HG02884 (cell line): ENCODE data around the gene P4HB.
"Not testable (repeated sequence)": the region's sequence is repeated elsewhere in the genome, so short reads cannot be mapped to it uniquely, and the experiment has no call there.

Experiments used
- ATAC-seq: cut with Tn5 transposase; IDR thresholded peaks from one replicate; pipeline ENCODE4 v1.9.1; 2021; ENCODE audit warnings: mild to moderate bottlenecking, moderate library complexity; ENCODE audit not compliant: unreplicated experiment

The P4HB gene

DNA sequence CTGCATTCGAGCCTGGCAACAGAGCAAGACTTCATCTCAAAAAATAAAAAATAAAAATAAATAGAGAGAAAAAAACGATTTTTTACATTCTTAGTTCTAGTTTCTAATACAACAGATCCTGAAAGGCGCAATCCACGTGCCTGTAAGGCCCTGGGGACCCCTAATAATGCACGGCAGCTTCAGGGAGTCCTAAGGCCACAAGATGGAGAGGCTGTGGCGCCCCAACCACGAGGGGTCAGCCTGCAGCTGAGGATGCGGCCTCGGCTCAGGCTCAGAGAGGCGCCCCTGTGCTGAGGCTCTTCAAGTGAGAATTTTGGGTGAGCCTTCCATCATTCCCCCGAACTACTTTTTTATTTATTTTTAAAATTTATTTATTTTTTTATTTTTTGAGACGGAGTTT, 10.9 kb downstream of the P4HB start:
- ATAC-seq = no peak

DNA sequence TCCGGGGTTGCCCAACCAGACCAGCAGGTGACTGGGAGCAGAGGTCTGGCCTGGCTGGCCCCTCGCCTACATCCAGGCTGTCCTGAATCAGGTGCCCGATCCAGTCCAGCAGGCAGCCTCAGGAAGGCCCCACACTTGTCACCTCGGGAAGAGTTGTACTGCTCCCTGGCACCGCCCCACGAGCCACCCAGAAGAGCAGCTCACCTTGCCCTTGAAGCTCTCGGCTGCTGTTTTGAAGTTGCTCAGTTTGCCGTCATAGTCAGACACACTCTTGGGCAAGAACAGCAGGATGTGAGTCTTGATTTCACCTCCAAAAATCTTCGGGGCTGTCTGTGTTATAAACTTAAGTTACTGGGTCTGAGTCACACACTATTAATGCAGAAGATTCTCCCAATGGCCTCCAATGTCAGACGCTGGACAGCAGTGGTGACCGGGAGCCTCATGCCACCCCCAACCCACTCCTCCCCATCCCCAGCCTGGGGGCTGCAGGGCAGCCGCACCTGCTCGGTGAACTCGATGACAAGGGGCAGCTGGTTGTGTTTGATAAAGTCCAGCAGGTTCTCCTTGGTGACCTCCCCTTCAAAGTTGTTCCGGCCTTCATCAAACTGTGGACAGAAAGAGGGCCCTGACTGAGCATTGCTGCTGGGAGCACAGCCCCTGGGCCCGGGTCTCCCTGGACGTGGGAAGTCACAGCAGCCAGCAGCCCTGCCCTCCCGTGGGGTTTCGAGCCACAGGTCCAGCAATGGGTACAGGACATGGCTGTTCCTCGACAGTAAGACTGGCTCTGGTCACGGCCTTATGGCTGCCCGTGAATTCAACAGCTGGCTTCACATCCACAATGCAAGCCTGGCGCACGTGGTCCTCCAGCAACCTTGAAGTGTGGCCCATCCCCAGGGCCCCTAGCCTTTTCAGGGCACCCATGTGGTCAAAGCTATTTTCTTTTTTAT, 13.3 kb downstream of the P4HB start:
- ATAC-seq = no peak

DNA sequence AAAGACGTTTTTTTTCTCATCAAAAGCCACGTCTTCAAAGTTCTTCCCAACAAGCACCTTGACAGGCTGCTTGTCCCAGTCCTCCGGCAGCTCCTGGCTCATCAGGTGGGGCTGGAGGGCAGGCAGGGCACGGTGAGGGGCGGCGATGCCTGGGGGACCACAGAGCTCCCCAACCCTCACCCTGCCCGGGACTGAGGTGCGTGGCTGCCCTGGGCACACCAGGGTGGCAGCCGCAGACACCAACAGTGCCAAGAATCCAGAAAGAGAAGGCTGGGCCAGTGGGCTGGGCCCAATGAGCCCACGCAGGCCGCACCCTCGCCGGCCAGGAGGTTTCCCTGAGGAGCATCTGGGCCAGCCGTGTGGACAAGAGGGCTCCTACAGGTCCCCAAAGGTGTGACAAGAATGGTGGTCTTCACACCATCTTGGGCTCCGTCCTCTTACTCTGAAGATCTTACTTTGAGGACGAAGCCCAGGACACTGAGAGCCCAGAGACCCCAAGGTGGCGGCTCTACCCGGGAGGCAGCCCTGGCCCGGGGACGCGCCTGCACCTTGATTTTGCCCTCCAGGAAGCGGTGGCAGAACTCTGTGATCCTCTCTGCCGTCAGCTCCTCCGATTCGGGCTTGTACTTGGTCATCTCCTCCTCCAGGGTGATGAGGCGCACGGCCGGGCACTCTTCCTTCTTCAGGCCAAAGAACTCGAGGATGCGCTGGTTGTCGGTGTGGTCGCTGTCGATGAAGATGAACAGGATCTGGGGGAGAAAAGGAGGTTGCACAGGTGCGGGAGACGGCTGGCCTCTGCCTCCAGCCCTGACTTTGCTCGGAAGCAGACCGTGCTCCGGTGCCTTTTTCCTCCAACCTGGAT, 14.2 kb downstream of the P4HB start:
- ATAC-seq = no peak

DNA sequence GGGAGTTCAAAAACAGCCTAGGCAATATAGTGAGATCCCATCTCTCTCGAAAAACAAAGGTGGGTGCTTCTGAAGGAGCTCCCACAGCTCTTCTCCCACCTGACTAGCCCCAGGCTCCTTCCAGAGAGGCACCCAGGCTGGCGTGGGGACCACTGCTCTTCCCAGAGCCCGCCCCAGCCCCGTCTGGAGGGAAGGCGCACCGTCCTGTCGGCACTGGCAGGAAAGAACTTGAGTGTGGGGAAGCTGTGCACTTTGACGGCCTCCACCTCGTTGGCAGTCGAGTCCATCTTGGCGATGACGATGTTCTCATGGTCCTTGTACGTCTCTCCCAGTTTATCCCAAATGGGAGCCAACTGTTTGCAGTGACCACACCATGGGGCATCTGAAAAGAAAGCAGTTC, 15.0 kb downstream of the P4HB start:
- no peak for ATAC-seq

DNA sequence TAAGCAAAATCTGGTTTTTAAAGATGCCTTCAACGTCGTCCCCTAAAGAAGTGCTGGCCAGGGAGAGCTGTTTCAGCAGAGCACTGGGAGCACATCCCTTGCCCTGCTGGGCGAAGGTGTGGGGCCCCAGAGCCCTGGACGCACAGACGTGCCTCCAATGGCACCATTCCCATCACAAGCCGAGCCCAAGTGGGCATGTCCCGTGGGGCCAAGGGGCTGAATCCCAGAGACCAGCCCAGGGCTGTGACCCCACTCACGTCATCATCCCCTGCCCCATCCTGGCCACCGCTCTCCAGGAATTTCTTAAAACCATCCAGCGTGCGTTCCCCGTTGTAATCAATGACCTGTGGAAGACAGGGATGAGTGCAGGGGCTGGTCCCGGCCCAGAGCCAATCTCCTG, 15.4 kb downstream of the P4HB start:
- ATAC-seq = no peak

DNA sequence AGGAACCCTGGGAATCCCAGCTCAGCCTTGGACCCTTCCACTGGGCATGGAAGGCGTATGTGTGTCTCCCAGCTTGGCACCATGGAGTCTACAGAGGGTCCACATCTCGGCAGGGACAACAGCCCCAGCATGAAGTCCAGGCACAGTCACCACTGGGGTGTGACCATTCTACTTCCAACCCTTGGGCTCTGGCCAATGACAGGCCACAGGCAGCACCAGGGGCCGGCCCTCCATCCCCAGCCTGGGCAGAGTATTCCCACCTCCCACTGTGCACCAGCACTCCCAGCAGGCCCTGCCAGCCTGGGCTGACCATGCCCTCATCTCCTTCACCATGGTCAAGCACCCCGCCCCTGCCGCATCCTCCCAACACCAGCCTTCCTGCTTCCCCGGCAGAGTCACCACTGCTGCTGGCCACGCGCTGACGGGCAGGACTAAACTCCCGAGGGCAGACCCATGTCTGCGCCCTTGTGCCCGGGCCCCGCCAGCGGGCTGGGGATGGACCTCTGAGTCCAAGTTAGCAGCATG, 15.9 kb downstream of the P4HB start:
- ATAC-seq = no peak

DNA sequence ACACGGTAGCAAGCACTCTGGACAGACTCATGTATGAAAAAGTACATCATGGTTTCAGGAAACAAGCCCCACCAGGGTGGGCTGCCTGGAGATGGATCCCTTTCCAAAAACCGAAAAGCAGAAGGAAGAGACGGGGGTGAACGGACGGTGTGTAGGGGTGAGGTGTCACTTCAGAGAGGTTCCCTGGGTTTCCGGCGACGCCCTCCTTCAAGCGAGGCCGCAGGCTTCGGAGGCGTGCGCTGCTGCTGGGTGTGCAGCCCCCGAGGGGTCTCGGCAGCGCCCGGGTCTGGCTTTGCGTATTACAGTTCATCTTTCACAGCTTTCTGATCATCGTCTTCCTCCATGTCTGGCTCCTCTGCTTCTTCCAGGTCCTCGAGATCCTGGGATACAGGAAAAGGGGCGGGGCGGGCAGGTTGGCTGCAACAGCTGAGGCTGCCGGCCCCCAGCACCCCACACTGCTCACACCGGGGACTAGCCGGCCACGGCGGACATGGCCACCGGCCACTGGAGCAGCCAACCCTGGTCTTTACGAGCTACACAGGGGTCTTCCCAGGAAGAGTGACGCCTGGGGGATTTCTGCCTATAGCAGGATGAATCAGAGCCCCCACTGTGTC, 16.5 kb downstream of the P4HB start:
- no peak for ATAC-seq

DNA sequence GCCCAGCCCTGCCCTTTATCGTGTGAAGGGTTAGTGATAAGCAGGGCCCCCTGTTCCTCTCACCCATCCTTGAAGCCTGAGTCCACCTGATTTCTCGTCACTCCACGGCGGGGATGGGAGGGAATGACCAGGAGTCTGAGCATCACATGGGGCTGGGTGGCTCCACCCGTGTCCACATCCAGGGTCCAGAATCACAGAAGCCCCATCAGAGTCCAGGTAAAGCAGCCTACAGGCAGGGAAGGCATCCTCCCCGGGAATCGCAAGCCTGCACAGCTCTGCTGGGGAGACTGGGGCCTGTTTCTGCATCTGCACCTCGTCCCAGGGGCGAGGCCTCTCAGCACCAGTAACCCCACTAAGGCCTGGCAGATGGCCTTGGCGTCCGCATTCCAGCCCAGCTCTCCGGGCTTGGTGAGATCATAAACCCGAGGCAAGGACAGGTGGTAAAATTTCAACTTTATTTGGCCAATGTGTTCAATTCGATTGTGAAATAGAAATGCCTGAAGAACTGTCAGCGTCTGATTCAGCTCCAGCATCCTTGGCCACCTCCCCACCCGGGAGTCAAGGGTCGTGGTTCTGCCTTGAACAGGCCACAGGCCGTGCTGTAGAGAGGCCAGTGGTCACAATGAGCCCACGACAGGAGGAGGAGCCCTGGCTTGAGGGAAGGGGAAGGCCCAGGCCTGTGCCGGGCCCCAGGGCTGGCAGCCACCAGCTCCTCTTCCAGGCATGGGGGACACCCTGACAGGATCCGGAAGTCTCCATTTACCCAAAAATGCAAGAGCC, 17.4 kb downstream of the P4HB start:
- ATAC-seq = no peak

DNA sequence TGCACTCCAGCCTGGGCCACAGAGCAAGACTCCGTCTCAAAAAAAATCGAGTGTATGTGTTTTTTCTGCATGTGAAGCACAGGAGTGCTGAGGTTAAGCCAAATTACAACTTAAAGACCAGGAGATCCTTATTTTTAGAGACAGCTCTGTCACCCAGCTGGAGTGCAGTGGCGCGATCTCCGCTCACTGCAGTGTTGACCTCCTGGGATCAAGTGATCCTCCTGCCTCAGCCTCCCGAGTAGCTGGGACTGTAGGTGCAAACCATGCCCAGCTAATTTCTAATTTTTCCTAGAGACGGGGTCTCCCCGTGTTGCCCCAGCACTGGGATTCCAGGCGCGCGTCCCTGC, 18.0 kb downstream of the P4HB start:
- no peak for ATAC-seq

DNA sequence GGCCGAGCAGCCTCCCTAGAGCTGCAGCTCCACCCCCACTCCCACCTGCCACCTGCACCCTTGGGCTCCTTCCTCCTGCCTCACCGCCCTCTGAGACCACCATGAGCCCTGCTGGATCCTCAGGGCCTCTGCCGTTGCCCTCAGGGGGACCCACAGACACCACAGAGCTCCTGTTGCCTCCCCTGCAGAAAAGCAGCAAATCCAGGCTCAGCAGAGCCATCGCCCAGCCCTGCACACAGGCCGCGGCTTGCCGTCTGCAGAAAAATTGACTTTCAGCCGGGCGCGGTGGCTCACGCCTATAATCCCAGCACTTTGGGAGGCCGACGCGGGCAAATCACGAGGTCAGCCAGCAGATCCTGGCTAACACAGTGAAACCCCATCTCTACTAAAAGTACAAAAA, 18.5 kb downstream of the P4HB start:
- no peak for ATAC-seq

DNA sequence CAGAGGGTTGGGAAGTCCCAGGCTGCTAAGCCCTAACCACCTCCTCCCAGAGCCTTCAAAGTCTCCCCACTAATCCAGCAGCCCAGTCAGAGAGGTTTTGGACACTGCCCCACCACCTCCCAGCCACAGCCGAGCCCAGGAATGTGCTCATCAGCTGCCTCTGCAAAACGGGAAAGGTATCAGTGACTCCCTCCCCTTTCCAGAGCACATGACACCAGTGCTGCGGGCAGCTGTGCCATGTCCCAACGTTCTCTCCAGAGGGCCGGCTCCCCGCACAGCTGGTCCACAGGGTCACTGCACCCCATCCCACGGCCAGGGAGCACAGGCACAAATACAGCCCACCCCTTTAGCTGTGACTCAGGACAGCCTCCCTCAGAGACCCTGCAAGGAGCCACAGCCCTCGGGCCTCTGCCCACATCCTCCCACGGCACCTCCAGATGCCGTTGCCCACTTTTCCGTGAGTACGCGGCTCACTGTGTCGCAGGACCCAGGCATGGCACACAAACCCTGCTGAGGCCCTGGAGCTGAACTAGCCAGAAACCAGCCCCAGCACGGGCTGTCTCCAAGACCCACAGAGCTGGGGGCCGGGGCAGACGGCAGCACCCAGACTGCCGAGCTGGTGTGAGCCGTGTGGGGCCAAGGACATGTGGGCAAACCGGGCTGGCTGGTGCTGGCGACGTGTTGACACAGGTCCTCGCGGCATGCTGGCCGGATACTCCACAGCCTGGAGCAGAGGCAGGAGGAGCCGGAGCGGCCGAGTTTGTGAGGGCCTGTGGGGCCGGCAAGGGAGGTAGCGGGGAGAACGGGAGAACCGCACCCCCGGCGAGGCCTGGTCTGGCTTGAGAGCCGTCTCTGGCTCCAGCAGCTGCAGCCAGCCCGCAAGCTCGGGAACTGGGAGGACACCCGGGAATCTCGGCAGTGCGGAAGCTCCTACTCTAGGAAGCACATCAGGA, 19.2 kb downstream of the P4HB start:
- no peak for ATAC-seq

DNA sequence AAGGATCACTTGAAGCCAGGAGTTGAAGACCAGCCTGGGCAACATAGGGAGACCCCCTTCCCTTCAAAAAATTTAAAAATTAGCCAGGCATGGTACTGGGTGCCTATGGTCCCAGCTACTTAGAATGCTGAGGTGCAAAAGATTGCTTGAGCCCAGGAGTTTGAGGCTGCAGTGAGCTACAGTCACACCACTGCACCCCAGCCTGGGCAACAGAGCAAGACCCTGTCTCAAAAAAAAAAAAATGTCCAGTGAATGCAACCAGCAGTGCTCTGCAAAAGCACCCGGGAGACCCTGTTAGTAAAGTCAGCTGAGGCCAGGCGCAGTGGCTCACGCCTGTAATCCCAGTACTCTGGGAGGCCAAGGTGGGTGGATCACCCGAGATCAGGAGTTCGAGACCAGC, 20.3 kb downstream of the P4HB start:
- ATAC-seq = not testable (repeated sequence)

DNA sequence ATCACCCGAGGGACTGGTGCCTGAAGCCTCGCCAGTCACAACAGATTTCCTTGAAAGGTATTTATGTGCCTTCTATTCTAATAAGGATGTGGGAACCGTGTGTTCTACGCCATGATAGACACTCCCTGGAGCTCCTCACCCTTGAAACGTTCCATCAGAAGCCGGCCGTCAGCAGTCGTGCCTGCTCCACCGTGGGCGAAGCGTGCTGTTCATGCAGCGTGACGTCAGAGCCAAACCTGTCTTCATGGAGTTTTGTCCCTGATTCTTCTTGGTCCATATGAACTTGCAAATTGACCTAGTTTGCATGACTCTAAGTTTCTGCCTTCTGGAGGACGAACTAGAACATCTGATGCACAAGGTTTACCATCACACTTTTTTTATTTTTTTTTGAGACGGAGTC, 21.0 kb downstream of the P4HB start:
- ATAC-seq = no peak

DNA sequence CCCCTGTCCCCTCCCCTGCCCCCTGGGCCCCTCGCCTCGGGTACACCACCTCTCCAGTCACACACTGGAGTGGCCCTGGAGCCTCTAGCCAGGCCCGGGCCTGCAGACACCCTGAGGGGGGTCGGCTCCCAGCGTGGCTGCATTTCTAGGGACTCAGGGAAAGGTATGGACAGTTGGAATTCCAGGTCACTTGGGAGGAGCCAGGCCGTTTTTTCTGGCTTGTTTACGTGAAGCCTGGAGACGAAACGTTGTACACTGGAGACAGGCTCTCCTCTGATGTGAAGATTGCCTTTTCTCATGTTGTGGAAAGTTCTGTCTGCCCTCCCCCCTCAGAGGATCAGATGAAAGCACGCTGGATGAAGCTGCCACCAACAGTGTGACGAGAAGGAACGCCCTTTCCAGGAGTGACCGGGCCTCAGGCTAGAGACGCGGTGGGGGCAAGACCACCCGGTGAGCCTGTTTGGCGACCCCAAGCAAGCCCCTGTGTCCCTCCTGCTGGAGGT, 21.5 kb downstream of the P4HB start:
- ATAC-seq = no peak

DNA sequence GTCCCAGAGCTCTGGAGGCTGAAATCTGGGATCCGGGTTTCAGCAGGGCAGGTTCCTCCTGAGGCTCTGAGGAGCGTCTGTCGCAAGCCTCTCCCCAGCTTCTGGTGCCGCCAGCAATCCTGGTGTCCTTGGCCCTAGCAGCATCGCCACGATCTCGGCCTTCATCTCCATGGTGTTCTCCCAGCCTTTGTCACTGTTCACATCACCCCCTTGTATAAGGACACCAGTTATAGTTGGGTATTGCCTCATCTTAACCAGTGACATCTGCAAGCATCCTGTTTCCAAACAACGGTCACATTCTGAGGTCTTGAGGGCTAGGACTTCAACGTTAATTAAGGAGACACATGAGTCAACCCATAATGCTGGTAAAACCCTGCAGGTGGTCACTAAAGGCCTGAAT, 22.7 kb downstream of the P4HB start:
- ATAC-seq = no peak

DNA sequence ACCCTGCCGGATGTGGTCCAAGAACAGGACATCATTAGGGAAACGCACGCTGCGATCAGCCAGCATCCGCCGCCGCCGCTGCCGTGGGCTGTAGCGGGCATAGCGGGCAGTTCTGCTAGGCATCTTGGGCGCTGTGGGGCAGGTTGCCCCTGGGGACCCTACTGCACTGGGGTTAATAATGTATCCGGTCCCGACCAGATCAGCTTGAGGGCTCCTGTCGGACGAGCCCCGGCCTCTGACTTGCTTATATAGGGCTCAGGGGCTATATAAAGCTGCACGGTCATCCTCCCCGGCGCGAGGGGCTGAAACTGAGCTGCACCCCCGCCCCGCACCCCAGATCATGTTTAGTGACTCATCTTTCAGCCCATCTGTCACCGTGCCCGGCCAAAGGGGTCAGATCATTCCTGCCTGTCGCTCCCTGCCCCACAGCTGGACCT, 25.5 kb downstream of the P4HB start, which contains the start of gene PPP1R27:
Gene PPP1R27, minus strand, starts transcription at position 220 of the 437 bp plus-strand sequence. Its CDS starts 97 bp downstream, at position 123.
- ATAC-seq = no peak

DNA sequence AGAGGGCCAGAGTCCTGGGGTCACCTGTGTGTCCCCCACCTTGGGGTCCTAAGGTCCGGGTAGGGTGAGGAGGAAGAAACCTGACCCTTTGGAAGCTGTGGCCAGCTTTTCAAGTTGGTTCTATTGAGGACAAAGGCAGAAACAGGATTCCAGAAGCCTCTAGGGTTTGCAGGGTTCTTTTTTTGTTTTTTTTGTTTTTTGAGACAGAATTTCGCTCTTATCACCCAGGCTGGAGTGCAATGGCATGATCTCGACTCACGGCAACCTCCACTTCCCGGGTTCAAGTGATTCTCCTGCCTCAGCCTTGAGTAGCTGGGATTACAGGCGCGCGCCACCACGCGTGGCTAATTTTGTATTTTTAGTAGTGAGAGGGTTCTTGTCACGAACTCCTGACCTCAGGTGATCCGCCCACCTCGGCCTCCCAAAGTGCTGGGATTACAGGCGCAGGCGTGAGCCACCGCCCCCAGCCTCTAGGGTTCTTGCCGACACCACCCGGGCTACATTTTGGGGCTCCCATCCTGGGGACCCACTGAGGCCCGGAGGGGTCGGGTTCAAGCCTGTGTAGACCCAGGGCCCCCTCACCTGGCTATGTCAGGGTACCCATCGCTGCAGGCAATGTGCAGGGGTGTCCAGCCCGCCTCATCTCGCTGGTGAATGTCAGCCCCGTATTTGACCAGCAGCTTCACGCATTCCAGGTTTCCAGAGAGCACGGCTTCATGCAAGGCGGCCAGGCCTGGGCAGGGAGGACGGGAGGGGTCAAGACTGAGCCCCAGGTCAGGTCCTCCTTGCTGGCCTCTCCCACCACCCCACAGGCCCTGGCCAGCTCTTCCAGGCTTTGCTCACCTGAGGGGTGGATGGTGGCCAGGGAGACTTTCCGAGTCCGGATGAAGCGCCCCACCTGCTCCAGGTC, 26.2 kb downstream of the P4HB start:
- no peak for ATAC-seq
